LNCAP (cell line): ENCODE data around the gene SYNPO.

Source experiments
- TF ChIP-seq, protein P1 (sequence below): fragments of 450-650 bp; IDR thresholded peaks from 2 replicates; pipeline ENCODE4 v1.5.1; 2017; ENCODE audit warnings: mild to moderate bottlenecking

The SYNPO gene

DNA sequence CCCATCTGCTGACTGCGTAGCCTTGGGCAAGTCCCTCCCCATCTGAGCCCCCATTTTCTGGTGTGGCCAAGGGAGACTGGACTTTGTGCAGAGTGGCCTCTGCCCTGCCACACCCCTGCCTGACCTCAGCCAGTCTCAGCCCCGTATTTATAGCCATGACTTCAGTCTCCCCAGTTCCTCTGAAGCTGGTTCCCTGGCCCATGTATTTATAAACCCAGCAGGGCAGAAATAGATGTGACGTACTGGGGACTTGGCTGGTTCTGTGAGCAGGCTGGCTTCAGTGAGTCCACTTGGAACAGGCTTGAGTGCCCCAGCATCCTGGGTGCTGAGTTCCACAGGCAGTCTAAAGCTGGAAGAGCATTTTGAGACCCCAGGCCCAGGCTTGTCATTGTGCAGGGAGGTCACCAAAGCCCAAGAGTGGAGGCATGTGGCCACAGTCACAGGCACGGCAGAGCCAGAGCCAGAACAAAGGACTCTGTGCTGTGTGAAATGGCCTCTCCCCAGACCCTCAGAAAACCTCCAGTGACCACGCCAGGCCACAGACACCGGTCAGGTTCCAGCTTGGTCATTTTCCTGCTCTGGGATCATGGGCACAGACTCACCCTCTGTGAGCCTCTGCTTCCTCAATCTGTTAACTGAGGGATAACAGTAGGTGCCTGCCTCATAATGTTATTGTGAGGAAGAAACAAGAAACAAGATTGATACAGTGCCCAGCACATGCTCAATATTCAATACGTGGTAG, 30.4 kb upstream of the SYNPO start:
- TF ChIP-seq, protein P1, sequence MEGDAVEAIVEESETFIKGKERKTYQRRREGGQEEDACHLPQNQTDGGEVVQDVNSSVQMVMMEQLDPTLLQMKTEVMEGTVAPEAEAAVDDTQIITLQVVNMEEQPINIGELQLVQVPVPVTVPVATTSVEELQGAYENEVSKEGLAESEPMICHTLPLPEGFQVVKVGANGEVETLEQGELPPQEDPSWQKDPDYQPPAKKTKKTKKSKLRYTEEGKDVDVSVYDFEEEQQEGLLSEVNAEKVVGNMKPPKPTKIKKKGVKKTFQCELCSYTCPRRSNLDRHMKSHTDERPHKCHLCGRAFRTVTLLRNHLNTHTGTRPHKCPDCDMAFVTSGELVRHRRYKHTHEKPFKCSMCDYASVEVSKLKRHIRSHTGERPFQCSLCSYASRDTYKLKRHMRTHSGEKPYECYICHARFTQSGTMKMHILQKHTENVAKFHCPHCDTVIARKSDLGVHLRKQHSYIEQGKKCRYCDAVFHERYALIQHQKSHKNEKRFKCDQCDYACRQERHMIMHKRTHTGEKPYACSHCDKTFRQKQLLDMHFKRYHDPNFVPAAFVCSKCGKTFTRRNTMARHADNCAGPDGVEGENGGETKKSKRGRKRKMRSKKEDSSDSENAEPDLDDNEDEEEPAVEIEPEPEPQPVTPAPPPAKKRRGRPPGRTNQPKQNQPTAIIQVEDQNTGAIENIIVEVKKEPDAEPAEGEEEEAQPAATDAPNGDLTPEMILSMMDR, result no peak

DNA sequence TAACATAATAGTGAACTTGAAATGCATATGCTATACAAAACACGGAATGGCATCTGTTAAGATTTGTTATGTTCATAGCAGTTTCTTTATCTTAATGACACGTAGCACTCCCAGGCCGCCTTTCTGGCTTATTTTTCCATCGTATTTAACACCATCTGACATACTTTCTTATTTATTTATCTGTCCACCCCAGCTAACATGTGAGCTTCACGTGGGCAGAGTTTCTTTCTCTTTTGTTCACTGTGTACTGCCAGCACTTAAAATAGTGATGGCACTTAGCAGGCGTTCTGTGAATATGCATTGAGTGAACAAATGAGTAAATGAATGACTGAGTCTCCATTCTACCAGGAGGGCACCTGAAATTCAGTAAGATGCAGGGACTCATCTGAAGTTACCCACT, 29.4 kb upstream of the SYNPO start:
- TF ChIP-seq, protein P1, result no peak

DNA sequence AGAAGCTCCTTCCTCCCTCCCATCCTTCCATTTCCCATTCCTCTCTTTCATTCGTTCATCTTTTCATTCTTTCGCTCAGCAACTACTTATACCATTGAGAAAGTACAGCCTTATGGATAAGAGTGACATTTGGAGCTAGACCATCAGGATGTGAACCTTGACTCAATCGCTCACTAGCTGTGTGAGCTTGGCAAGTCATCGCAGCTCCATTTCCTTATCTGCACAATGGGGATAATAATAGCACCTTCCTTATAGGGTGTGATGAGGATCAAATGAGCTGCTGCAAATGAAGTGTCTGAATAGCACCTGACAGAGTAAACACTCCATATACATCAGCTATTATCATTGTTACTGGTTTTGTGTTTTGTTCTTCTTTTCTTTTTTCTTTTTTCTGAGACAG, 28.1 kb upstream of the SYNPO start:
- TF ChIP-seq, protein P1, result no peak

DNA sequence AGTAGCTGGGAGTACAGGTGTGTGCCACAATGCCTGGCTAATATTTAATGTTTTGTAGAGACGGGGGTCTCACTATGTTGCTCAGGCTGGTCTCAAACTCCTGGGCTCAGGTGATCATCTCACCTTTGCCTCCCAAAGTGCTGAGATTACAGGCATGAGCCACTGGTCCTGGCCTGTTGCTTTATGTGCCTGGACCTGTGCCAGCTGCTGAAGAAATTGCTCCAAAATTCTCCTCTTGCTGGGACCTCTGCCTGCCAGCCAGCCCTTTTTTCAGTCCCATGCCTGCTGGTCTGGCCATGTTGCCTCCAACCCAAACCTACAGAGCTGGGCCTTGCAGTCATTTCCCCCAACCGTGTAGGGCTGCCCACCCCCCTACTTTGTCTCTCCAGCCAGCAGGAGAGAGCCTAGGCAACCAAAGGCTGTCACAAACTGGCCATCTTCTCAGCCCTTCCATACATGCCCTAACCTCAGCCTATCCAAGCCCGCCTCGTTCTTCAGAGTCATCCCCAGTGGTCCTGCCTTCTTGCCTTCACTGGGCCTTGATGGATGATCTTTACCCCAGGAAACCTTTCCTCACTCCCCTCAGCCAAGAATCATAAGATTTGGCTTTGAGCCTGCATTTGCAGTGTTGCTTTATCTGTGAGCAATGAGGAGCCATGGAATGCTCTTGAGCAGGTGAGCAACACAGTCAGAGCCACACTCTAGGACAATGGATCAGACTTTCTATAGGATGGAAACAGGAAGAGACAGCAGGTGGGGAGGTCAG, 27.4 kb upstream of the SYNPO start:
- TF ChIP-seq, protein P1, result no peak

DNA sequence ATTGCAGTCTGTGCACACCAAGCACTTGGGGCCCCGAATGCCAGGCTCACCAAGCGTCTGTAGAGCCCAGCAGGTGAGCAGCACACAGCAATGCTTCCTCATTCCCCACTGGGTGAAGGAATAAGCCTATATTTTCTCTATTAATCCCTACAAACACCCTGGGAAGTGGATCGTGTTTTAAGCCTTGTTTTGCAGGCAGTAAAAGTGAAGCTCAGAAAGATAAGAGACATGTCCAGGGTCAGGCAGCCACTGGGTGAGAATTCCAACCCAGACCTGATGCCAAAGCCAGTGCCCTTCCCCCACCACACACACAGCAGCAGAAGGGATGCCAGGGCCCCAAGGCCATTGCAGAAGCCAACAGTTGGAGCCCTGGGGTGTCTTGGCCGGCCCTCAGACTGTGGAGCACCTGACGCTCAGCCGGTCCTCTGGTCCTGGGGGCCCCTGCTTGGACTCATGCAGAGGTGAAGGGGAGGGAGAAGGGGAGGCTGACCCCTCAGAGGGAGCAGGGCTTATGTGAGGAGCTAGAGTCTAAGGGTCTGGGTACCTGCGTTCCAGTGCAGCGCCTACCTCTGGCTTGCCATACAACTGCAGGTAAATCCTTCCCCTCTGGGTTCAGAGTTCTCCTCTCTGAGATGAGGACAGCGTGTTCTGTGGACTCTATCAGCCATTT, 26.3 kb upstream of the SYNPO start:
- TF ChIP-seq, protein P1, result no peak

DNA sequence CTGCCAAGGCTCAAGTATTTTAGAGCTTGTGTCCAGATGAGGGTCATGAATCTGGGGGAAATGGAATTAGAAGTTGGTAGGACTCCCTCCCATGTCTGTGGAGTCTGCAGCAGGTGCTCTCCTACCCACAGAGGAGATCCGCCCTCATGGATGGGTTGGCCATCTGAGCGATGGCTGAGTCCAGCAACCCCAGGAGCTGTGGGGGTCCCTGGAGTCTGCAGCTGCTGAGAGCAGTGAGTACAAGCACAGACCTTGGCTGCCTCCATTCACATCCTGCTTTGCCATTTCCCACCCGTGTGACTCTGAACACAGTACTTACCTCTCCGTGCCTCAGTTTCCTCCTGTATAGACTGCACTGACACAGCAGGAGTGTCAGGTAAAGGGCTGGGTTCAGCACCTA, 25.8 kb upstream of the SYNPO start:
- TF ChIP-seq, protein P1, result no peak

DNA sequence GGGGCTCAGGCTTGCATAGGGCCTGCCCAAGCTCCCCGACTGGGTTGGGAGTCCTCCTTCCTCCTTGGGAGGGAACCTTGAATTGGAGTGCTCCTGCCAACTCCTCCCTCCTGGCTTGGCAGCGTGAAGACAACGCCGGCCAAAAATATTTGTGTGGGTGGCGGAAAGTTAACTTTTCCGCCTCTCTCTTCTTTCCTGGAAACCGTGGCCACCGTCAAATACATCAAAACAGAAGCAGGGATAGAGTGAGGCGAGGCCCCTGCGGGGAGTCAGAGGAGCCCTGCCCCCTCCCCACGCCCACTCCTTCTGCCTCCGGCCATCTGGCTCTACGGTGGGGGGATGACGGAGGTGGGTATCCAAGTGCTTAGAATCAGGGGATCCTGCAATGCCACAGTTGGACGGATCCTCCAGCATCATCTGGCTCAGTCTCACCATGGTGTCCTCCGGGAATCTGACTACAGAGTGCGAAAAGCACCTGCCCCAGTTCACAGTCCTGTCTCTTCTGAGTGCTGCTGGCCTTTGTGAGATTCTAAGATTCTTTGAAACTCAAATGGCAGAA, 25.2 kb upstream of the SYNPO start:
- TF ChIP-seq, protein P1, result no peak
